ENCODE data around the gene LRRC61. TPM values are rescaled to one million over a fixed set of nuclear protein-coding genes. Genes with fewer than 3 reads are reported as not detected.
A peak's percentile ranks its signal among the peaks of the same experiment; 100 is the strongest.

LRRC61 gene
- total RNA-seq, 4 donors from 2014 or later: 7.1 to 25.1 (median 14.0) TPM

DNA sequence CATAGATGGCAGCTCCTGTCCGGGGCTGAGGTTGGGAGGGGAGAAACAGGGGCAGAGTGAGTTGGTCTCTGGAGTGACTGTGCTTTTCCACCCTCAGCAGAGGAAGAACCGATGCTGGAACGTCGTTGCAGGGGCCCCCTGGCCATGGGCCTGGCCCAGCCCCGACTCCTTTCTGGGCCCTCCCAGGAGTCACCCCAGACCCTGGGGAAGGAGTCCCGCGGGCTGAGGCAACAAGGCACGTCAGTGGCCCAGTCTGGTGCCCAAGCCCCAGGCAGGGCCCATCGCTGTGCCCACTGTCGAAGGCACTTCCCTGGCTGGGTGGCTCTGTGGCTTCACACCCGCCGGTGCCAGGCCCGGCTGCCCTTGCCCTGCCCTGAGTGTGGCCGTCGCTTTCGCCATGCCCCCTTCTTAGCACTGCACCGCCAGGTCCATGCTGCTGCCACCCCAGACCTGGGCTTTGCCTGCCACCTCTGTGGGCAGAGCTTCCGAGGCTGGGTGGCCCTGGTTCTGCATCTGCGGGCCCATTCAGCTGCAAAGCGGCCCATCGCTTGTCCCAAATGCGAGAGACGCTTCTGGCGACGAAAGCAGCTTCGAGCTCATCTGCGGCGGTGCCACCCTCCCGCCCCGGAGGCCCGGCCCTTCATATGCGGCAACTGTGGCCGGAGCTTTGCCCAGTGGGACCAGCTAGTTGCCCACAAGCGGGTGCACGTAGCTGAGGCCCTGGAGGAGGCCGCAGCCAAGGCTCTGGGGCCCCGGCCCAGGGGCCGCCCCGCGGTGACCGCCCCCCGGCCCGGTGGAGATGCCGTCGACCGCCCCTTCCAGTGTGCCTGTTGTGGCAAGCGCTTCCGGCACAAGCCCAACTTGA is 48.2 kb downstream of the LRRC61 start:
- peak overlapping the region in 3 of 4 donors; percentile 44 to 95 (median 94) for H3K27ac ChIP-seq
- ATAC-seq: no peak
- 66 to 80% methylated on average over 5 to 6 of the region's 48 CpGs for WGBS, 2 donors (ENCODE audit: low coverage in 1 of 2)
- no peak for TF ChIP-seq POLR2AphosphoS5 (IDR thresholded peaks at IDR 0.05)
- TF ChIP-seq POLR2A (IDR thresholded peaks at IDR 0.05): no peak
- TF ChIP-seq EP300 (IDR thresholded peaks at IDR 0.05): no peak
- TF ChIP-seq CTCF (IDR thresholded peaks at IDR 0.05): no peak
- H3K27me3 ChIP-seq: no peaks in the 10 kb centered on the region
- no peaks in the 10 kb centered on the region for H3K9me3 ChIP-seq
- H3K4me1 ChIP-seq: peaks cover 0 to 59% (median 16%) of the 10 kb centered on the region in 3 donors
- H3K36me3 ChIP-seq: peaks cover 0 to 52% of the 10 kb centered on the region in 2 donors
- no peak overlapping the region for H3K4me3 ChIP-seq

DNA sequence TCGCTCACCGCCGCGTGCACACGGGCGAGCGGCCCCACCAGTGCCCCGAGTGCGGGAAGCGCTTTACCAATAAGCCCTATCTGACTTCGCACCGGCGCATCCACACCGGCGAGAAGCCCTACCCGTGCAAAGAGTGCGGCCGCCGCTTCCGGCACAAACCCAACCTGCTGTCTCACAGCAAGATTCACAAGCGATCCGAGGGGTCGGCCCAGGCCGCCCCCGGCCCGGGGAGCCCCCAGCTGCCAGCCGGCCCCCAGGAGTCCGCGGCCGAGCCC is 48.8 kb downstream of the LRRC61 start:
- no peak for ATAC-seq
- H3K36me3 ChIP-seq: peaks cover 0 to 52% of the 10 kb centered on the region in 2 donors
- H3K27ac ChIP-seq: peak overlapping the region in 1 of 4 donors; percentile 26
- H3K4me1 ChIP-seq: peaks cover 0 to 59% (median 16%) of the 10 kb centered on the region in 3 donors
- H3K27me3 ChIP-seq: no peaks in the 10 kb centered on the region
- no peak for TF ChIP-seq POLR2AphosphoS5 (IDR thresholded peaks at IDR 0.05)
- no peak for TF ChIP-seq POLR2A (IDR thresholded peaks at IDR 0.05)
- no peak for TF ChIP-seq CTCF (IDR thresholded peaks at IDR 0.05)
- TF ChIP-seq EP300 (IDR thresholded peaks at IDR 0.05): no peak
- H3K9me3 ChIP-seq: no peaks in the 10 kb centered on the region
- 94% methylated on average over 7 of the region's 30 CpGs; no CpG with 5 or more reads in 1 of the 2 donors for WGBS, 2 donors (ENCODE audit: low coverage in 1 of 2)
- H3K4me3 ChIP-seq: no peak overlapping the region

- 43 to 60% methylated on average over 1 to 3 of the region's 79 CpGs for WGBS, 2 donors (ENCODE audit: low coverage in 1 of 2)
- Histone ChIP-seq H3K27me3 (no peaks in the 10 kb centered on the region), H3K4me3 (no peak overlapping the region), H3K4me1 (peaks cover 0 to 60% (median 16%) of the 10 kb centered on the region in 3 donors), H3K9me3 (no peaks in the 10 kb centered on the region), H3K27ac (peak overlapping the region in 2 of 4 donors; percentile 26 to 35), H3K36me3 (peaks cover 0 to 52% of the 10 kb centered on the region in 2 donors)
- ATAC-seq: no peak
- TF ChIP-seq POLR2AphosphoS5 (IDR thresholded peaks at IDR 0.05) (no peak), CTCF (IDR thresholded peaks at IDR 0.05) (no peak), EP300 (IDR thresholded peaks at IDR 0.05) (no peak), POLR2A (IDR thresholded peaks at IDR 0.05) (no peak)
Observed at GRCh38 chr7:150372271-150373048, 49.3 kb downstream of the LRRC61 start.

- ATAC-seq: no peak
- no peaks in the 10 kb centered on the region for H3K9me3 ChIP-seq
- H3K4me3 ChIP-seq: no peak overlapping the region
- peaks cover 0 to 52% of the 10 kb centered on the region in 2 donors for H3K36me3 ChIP-seq
- TF ChIP-seq POLR2A (IDR thresholded peaks at IDR 0.05) (no peak), POLR2AphosphoS5 (IDR thresholded peaks at IDR 0.05) (no peak), CTCF (IDR thresholded peaks at IDR 0.05) (no peak), EP300 (IDR thresholded peaks at IDR 0.05) (no peak)
- peak overlapping the region in 2 of 4 donors; percentile 26 to 35 for H3K27ac ChIP-seq
- no peaks in the 10 kb centered on the region for H3K27me3 ChIP-seq
- peaks cover 0 to 60% (median 18%) of the 10 kb centered on the region in 3 donors for H3K4me1 ChIP-seq
- 80 to 82% methylated on average over 7 to 8 of the region's 21 CpGs for WGBS, 2 donors (ENCODE audit: low coverage in 1 of 2)
Observed at GRCh38 chr7:150373049-150373801, 50.1 kb downstream of the LRRC61 start.

All from gastroesophageal sphincter (tissue), 4 donors.